Measurements from ENCODE around the gene F10. TPM values are rescaled to one million over a fixed set of nuclear protein-coding genes. Genes with fewer than 3 reads are reported as not detected.

F10 gene
- total and polyA plus RNA-seq, 2 experiments from 2014 or later: 0.76 to 1.6 TPM

GRCh38 chr13:113148407-113148806 lies 25.8 kb downstream of the F10 start (continued):
- TF ChIP-seq ZNF462 (CRISPR knock-in tag; IDR thresholded peaks at IDR 0.05) (no peak), CREB1 (CRISPR knock-in tag; IDR thresholded peaks at IDR 0.05; ENCODE audit: low read depth) (no peak), REST (IDR thresholded peaks at IDR 0.05; ENCODE audit: unreplicated experiment) (no peak), JUNB (IDR thresholded peaks at IDR 0.05; ENCODE audit: unreplicated experiment) (no peak)

- Histone ChIP-seq H3K4me2 (no peak overlapping the region), H4K20me1 (replicated peaks; ENCODE audit: insufficient read depth) (no peaks in the 10 kb centered on the region), H3K27ac (ENCODE audit: low read depth) (no peak overlapping the region), H3K4me1 (ENCODE audit: insufficient read depth) (0 out of 2 replicates have a peak, but pooled peaks cover 4% of the 10 kb centered on the region), H3K79me2 (replicated peaks; ENCODE audit: insufficient read depth) (no peaks in the 10 kb centered on the region), H3K27me3 (ENCODE audit: insufficient read depth) (peaks cover 22% of the 10 kb centered on the region), H3F3A (replicated peaks; ENCODE audit: low read depth) (peaks cover 13% of the 10 kb centered on the region), H3K9me2 (ENCODE audit: insufficient read depth) (no peaks in the 10 kb centered on the region), H3K36me3 (ENCODE audit: insufficient read depth) (no peaks in the 10 kb centered on the region), H2AFZ (no peak overlapping the region), H3K4me3 (no peak overlapping the region)
- H3K27ac Mint-ChIP-seq: no peak overlapping the region
- ATAC-seq: no peak
- H3K27me3 Mint-ChIP-seq (ENCODE audit: insufficient read depth, low read depth, poor library complexity): peaks cover 27% of the 10 kb centered on the region
- H3K9me3 Mint-ChIP-seq: no peaks in the 10 kb centered on the region
- no peak overlapping the region for H3K4me3 Mint-ChIP-seq
- no peak for DNase-seq (ENCODE audit: low spot score)
- H3K36me3 Mint-ChIP-seq (ENCODE audit: low read depth): no peaks in the 10 kb centered on the region; the same call in 2 of the 3 replicates
- H3K4me1 Mint-ChIP-seq: peaks cover 10% of the 10 kb centered on the region
- TF ChIP-seq EZH2 (IDR thresholded peaks at IDR 0.05; ENCODE audit: low read depth, unreplicated experiment): no peak
- TF ChIP-seq ZNF462 (CRISPR knock-in tag; IDR thresholded peaks at IDR 0.05): no peak
Observed at GRCh38 chr13:113148940-113149503, 26.4 kb downstream of the F10 start.

Data from GM23338 (cell line).